ENCODE results near the gene ZBTB22.

The ZBTB22 gene

DNA sequence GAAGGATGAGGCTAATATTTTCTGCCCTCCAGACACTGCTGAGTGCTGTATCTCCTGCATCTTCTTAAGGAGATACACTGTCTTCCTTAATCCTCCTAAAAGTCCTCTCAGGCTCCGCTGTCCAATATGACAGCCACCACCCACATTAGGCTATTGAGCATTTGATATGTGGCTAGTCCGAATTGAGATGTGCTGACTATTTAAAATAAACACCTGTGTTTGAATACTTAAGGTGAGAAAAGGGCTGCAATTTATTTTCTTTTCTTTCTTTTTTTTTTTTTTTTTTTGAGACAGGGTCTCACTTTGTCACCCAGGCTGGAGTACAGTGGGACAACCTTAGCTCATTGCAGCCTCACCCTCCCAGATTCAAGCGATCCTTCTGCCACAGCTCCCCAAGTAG is 15.7 kb downstream of the ZBTB22 start:
- no peak overlapping the region for H2BK12ac ChIP-seq (ENCODE audit: low read length)
- no CpG with 5 or more reads among the region's 3 CpGs for WGBS, 2 donors (ENCODE audit: extremely low coverage in 2 of 2, insufficient read length in 2 of 2, insufficient replicate concordance in 1 of 2)

DNA sequence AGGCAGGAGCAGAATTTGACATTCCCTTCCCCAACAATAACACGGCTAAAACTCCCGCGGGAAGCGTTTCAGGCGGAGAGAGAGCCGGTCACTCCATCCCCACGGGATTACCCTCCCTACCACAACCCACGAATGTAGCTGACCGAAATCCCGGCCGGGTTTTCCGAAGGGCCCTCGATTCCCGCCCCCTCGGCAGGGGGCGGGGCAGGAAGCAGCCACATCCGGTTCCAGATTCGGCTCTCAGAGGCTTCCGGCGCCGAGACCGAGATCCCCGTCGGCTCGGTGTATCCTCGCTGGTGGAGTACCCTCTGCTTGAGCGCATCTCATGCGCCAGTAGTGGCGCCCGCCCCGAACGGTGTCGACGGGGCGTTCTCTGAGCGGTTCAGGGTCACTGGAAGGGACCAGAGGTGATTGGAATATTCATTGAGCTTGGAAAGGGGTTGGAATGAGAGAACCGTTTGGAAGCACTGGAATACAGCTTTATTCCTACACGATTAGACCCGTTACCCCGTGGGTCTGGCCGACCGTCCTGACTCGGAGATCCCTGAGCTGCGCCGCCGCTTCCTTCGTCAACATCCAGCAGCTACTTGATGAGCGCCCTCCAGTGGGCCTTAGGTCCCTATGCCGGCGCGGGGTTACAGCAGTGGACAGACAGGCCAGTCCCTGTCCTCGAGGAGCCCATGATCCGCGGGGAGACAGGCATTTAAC is 18.2 kb downstream of the ZBTB22 start:
- Histone ChIP-seq H3K18ac (ENCODE audit: low read length) (peak overlapping the region; percentile 99), H3K27me3 (ENCODE audit: control insufficient read depth in 3 of 3, insufficient read depth in 3 of 3, low read depth in 1 of 3, low read length in 3 of 3) (no peaks in the 10 kb centered on the region)
- no CpG with 5 or more reads among the region's 54 CpGs for WGBS, 2 donors (ENCODE audit: extremely low coverage in 2 of 2, insufficient read length in 2 of 2, insufficient replicate concordance in 1 of 2)

More for the DNA sequence above, 15.7 kb downstream of the ZBTB22 start:
- Histone ChIP-seq H3K79me1 (ENCODE audit: low read depth, low read length) (peaks cover 5% of the 10 kb centered on the region), H3K4me2 (ENCODE audit: insufficient read depth, low read length, poor library complexity, severe bottlenecking) (no peak overlapping the region), H3K9me3 (replicated peaks in 1 of 2; ENCODE audit: control insufficient read depth in 2 of 2, insufficient read depth in 1 of 2, low read depth in 1 of 2, low read length in 2 of 2) (no peaks in the 10 kb centered on the region), H4K91ac (ENCODE audit: low read depth, low read length, poor library complexity) (no peak overlapping the region), H2AK5ac (ENCODE audit: low read depth, low read length) (no peak overlapping the region), H3K4ac (ENCODE audit: low read length) (no peak overlapping the region), H2AFZ (ENCODE audit: low read length) (no peak overlapping the region), H3K4me1 (ENCODE audit: control insufficient read depth in 2 of 2, insufficient read depth in 1 of 2, low read depth in 1 of 2, low read length in 2 of 2) (peaks cover 4 to 6% of the 10 kb centered on the region in 2 donors), H3K23ac (ENCODE audit: low read depth, low read length, poor library complexity) (no peak overlapping the region), H3K18ac (ENCODE audit: low read length) (no peak overlapping the region), H2BK120ac (ENCODE audit: low read depth, low read length) (no peak overlapping the region), H3K9ac (ENCODE audit: low read depth, low read length, poor library complexity) (no peak overlapping the region), H4K8ac (ENCODE audit: low read depth, low read length) (no peak overlapping the region), H3K27ac (replicated peaks; ENCODE audit: low read length) (no peak overlapping the region), H3K14ac (ENCODE audit: low read length) (no peak overlapping the region), H2BK5ac (ENCODE audit: low read length) (no peak overlapping the region), H3K27me3 (ENCODE audit: control insufficient read depth in 3 of 3, insufficient read depth in 3 of 3, low read depth in 1 of 3, low read length in 3 of 3) (no peaks in the 10 kb centered on the region), H2BK15ac (ENCODE audit: low read length) (no peak overlapping the region), H3K36me3 (replicated peaks in 1 of 2; ENCODE audit: control insufficient read depth in 2 of 2, insufficient read depth in 2 of 2, low read length in 2 of 2) (peaks cover 1 to 40% of the 10 kb centered on the region in 2 donors), H3K4me3 (ENCODE audit: low read length in 2 of 2) (no peak overlapping the region)
- no peak for DNase-seq (ENCODE audit: low spot score)

DNA sequence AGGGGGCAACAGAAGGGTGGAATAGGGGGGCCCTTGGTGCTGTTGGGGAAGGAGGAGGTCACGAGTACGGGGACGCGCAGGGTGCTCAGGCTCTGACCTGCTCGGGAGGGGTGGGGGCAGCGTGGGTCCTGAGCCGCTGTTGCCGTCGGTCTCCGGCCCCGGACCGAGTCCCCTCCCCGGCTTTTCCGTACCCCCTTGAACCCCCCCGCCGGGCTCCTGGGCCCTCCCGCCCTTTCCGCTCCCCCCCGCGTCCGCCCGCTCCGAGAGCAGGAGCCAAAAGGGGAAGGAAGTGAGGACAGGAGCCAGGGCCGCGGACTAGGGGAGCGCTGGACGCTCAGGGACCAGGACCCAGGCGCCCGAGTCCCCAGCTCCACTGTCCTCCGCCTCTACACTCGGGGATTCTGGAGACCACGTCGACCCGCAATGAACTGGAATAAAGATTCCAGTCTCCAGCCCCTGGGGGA is 18.7 kb downstream of the ZBTB22 start, which contains the start of gene RGL2:
RGL2 (minus strand) TSS at position 170 of the 464 bp plus-strand sequence. CDS start 332 bp downstream, outside the sequence.
- Histone ChIP-seq H2BK15ac (ENCODE audit: low read length) (peak within 1 kb of the TSS; percentile 60), H2BK120ac (ENCODE audit: low read depth, low read length) (no peak within 1 kb of the TSS), H3K36me3 (replicated peaks in 1 of 2; ENCODE audit: control insufficient read depth in 2 of 2, insufficient read depth in 2 of 2, low read length in 2 of 2) (peaks cover 6 to 49% of the 10 kb centered on the region in 2 donors), H2BK5ac (ENCODE audit: low read length) (peak within 1 kb of the TSS; percentile 96), H2BK12ac (ENCODE audit: low read length) (no peak within 1 kb of the TSS), H3K9ac (ENCODE audit: low read depth, low read length, poor library complexity) (peak within 1 kb of the TSS; percentile 99), H4K91ac (ENCODE audit: low read depth, low read length, poor library complexity) (no peak within 1 kb of the TSS), H3K9me3 (replicated peaks in 1 of 2; ENCODE audit: control insufficient read depth in 2 of 2, insufficient read depth in 1 of 2, low read depth in 1 of 2, low read length in 2 of 2) (no peaks in the 10 kb centered on the region), H3K4ac (ENCODE audit: low read length) (no peak within 1 kb of the TSS), H3K79me1 (ENCODE audit: low read depth, low read length) (peaks cover 6% of the 10 kb centered on the region), H2AFZ (ENCODE audit: low read length) (peak within 1 kb of the TSS; percentile 78), H3K4me2 (ENCODE audit: insufficient read depth, low read length, poor library complexity, severe bottlenecking) (peak within 1 kb of the TSS; percentile 99), H3K4me1 (ENCODE audit: control insufficient read depth in 2 of 2, insufficient read depth in 1 of 2, low read depth in 1 of 2, low read length in 2 of 2) (peaks cover 5 to 6% of the 10 kb centered on the region in 2 donors), H4K8ac (ENCODE audit: low read depth, low read length) (no peak within 1 kb of the TSS), H3K14ac (ENCODE audit: low read length) (peak within 1 kb of the TSS; percentile 97), H3K4me3 (ENCODE audit: low read length in 2 of 2) (peak within 1 kb of the TSS; percentile 53 to 94), H3K23ac (ENCODE audit: low read depth, low read length, poor library complexity) (peak within 1 kb of the TSS; percentile 94), H2AK5ac (ENCODE audit: low read depth, low read length) (peak within 1 kb of the TSS; percentile 51), H3K18ac (ENCODE audit: low read length) (peak within 1 kb of the TSS; percentile 99), H3K27ac (replicated peaks; ENCODE audit: low read length) (peak within 1 kb of the TSS; percentile 99), H3K27me3 (ENCODE audit: control insufficient read depth in 3 of 3, insufficient read depth in 3 of 3, low read depth in 1 of 3, low read length in 3 of 3) (no peaks in the 10 kb centered on the region)
- DNase-seq (ENCODE audit: low spot score) = no peak
- no CpG with 5 or more reads among the region's 34 CpGs for WGBS, 2 donors (ENCODE audit: extremely low coverage in 2 of 2, insufficient read length in 2 of 2, insufficient replicate concordance in 1 of 2)

More for the DNA sequence above, 18.2 kb downstream of the ZBTB22 start:
- H3K36me3 ChIP-seq (replicated peaks in 1 of 2; ENCODE audit: control insufficient read depth in 2 of 2, insufficient read depth in 2 of 2, low read length in 2 of 2) = peaks cover 7 to 48% of the 10 kb centered on the region in 2 donors
- peaks cover 6% of the 10 kb centered on the region for H3K79me1 ChIP-seq (ENCODE audit: low read depth, low read length)
- H2BK12ac ChIP-seq (ENCODE audit: low read length) = no peak overlapping the region
- H2BK5ac ChIP-seq (ENCODE audit: low read length) = peak overlapping the region; percentile 96
- H3K9me3 ChIP-seq (replicated peaks in 1 of 2; ENCODE audit: control insufficient read depth in 2 of 2, insufficient read depth in 1 of 2, low read depth in 1 of 2, low read length in 2 of 2) = no peaks in the 10 kb centered on the region
- H2BK15ac ChIP-seq (ENCODE audit: low read length) = no peak overlapping the region
- H3K4me3 ChIP-seq (ENCODE audit: low read length in 2 of 2) = peak overlapping the region; percentile 53 to 94
- peak overlapping the region; percentile 53 for H2AFZ ChIP-seq (ENCODE audit: low read length)
- peak overlapping the region; percentile 94 for H3K23ac ChIP-seq (ENCODE audit: low read depth, low read length, poor library complexity)
- peak overlapping the region; percentile 99 for H3K9ac ChIP-seq (ENCODE audit: low read depth, low read length, poor library complexity)
- H2BK120ac ChIP-seq (ENCODE audit: low read depth, low read length) = no peak overlapping the region
- H3K27ac ChIP-seq (replicated peaks; ENCODE audit: low read length) = peak overlapping the region; percentile 99
- H3K4ac ChIP-seq (ENCODE audit: low read length) = no peak overlapping the region
- H4K8ac ChIP-seq (ENCODE audit: low read depth, low read length) = no peak overlapping the region
- peak; percentile 85 for DNase-seq (ENCODE audit: low spot score)
- peak overlapping the region; percentile 97 for H3K14ac ChIP-seq (ENCODE audit: low read length)
- H3K4me1 ChIP-seq (ENCODE audit: control insufficient read depth in 2 of 2, insufficient read depth in 1 of 2, low read depth in 1 of 2, low read length in 2 of 2) = peaks cover 5 to 6% of the 10 kb centered on the region in 2 donors
- H4K91ac ChIP-seq (ENCODE audit: low read depth, low read length, poor library complexity) = no peak overlapping the region
- H2AK5ac ChIP-seq (ENCODE audit: low read depth, low read length) = peak overlapping the region; percentile 51
- H3K4me2 ChIP-seq (ENCODE audit: insufficient read depth, low read length, poor library complexity, severe bottlenecking) = peak overlapping the region; percentile 99

All from neuronal stem cell (in vitro differentiated cells).